ENCODE data around the gene FZD10.

DNA sequence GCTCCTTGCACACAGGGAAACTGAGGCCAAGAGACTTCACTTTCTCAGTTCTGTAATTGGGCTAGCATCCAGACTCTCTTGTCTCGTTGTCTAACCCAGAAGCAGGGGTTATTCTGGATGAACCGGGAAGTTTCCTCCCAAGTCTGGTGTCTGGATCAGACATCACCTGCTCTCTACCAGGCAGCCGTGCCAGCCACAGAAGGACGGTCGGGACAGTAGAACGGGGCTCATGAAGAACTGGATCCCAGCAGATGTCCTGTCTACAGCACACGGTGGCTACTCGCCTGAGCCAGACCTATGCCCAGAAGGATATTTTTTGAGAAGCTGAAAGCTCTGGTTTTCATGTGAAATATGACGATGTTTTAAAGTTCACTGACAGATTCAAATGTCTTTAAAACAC is 19.1 kb upstream of the FZD10 start:
- TF ChIP-seq EZH2 (IDR thresholded peaks at IDR 0.05; ENCODE audit: low read depth, low read length, severe bottlenecking): no peak
- TF ChIP-seq, protein P1, sequence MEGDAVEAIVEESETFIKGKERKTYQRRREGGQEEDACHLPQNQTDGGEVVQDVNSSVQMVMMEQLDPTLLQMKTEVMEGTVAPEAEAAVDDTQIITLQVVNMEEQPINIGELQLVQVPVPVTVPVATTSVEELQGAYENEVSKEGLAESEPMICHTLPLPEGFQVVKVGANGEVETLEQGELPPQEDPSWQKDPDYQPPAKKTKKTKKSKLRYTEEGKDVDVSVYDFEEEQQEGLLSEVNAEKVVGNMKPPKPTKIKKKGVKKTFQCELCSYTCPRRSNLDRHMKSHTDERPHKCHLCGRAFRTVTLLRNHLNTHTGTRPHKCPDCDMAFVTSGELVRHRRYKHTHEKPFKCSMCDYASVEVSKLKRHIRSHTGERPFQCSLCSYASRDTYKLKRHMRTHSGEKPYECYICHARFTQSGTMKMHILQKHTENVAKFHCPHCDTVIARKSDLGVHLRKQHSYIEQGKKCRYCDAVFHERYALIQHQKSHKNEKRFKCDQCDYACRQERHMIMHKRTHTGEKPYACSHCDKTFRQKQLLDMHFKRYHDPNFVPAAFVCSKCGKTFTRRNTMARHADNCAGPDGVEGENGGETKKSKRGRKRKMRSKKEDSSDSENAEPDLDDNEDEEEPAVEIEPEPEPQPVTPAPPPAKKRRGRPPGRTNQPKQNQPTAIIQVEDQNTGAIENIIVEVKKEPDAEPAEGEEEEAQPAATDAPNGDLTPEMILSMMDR (IDR thresholded peaks at IDR 0.05; ENCODE audit: control extremely low read depth in 1 of 3, insufficient read depth in 1 of 3, low read depth in 1 of 3, low read length in 3 of 3): no peak
- TF ChIP-seq YY1 (IDR thresholded peaks at IDR 0.05; ENCODE audit: low read depth, low read length): no peak
- TF ChIP-seq CBX5 (IDR thresholded peaks at IDR 0.05; ENCODE audit: low read depth, low read length): no peak
- TF ChIP-seq POLR2AphosphoS5 (IDR thresholded peaks at IDR 0.05; ENCODE audit: low read depth, low read length): no peak
- TF ChIP-seq ATF2 (IDR thresholded peaks at IDR 0.05; ENCODE audit: low read length): no peak
